ENCODE data around the gene SLC2A3.

DNA sequence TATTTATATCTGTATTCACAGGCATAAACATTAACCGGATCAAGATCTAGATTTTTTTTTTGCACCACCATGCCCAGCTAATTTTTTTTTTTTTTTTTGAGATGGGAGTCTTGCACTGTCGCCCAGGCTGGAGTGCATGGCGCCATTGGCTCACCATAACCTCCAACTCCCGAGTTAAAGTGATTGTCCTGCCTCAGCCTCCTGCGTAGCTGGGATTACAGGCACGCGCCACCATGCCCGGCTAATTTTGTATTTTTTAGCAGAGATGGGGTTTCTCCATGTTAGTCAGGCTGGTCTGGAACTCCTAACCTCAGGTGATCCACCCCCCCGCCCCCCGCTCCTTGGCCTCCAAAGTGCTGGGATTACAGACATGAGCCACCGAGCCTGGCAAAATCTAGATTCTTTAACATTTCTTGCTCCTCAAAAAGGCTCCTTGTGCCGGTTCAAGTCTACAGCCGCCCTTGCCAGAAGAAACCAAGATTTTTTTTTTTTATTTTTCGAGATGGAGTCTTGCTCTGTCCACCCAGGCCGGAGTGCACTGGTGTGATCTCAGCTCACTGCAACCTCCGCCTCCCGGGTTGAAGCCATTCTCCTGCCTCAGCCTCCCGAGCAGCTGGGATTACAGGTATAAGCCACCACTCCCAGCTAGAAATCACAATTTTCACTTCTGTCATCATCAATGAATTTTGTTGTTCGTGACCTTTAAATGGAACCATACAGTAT, 36.9 kb upstream of the SLC2A3 start:
- TF ChIP-seq BRD4 (IDR thresholded peaks at IDR 0.05), result no peak
- TF ChIP-seq ETV6 (IDR thresholded peaks at IDR 0.05; ENCODE audit: borderline replicate concordance in 1 of 2, low read depth in 2 of 2, low read length in 1 of 2), result no peak
- TF ChIP-seq ETV6 (CRISPR knock-in tag; IDR thresholded peaks at IDR 0.05; ENCODE audit: borderline replicate concordance), result no peak
- no peak for TF ChIP-seq SP1 (CRISPR knock-in tag; IDR thresholded peaks at IDR 0.05)
- no peak for TF ChIP-seq YY1 (IDR thresholded peaks at IDR 0.05; ENCODE audit: borderline replicate concordance in 1 of 3, control insufficient read depth in 1 of 3, extremely low read depth in 1 of 3, insufficient read depth in 3 of 3, insufficient read length in 1 of 3, insufficient replicate concordance in 2 of 3, low read depth in 1 of 3, low read length in 2 of 3)
- TF ChIP-seq, protein P1, sequence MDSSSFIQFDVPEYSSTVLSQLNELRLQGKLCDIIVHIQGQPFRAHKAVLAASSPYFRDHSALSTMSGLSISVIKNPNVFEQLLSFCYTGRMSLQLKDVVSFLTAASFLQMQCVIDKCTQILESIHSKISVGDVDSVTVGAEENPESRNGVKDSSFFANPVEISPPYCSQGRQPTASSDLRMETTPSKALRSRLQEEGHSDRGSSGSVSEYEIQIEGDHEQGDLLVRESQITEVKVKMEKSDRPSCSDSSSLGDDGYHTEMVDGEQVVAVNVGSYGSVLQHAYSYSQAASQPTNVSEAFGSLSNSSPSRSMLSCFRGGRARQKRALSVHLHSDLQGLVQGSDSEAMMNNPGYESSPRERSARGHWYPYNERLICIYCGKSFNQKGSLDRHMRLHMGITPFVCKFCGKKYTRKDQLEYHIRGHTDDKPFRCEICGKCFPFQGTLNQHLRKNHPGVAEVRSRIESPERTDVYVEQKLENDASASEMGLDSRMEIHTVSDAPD (CRISPR knock-in tag; IDR thresholded peaks at IDR 0.05), result no peak
- TF ChIP-seq HNRNPUL1 (IDR thresholded peaks at IDR 0.05; ENCODE audit: low read length), result no peak
- no peak for TF ChIP-seq ZNF24 (IDR thresholded peaks at IDR 0.05)
- TF ChIP-seq, protein P2, sequence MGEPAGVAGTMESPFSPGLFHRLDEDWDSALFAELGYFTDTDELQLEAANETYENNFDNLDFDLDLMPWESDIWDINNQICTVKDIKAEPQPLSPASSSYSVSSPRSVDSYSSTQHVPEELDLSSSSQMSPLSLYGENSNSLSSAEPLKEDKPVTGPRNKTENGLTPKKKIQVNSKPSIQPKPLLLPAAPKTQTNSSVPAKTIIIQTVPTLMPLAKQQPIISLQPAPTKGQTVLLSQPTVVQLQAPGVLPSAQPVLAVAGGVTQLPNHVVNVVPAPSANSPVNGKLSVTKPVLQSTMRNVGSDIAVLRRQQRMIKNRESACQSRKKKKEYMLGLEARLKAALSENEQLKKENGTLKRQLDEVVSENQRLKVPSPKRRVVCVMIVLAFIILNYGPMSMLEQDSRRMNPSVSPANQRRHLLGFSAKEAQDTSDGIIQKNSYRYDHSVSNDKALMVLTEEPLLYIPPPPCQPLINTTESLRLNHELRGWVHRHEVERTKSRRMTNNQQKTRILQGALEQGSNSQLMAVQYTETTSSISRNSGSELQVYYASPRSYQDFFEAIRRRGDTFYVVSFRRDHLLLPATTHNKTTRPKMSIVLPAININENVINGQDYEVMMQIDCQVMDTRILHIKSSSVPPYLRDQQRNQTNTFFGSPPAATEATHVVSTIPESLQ (CRISPR knock-in tag; IDR thresholded peaks at IDR 0.05), result no peak

All from K562 (cell line).